H1 (cell line): Measurements from ENCODE around the gene ATP6V0E2. TPM values are rescaled to one million over a fixed set of nuclear protein-coding genes. Genes with fewer than 3 reads are reported as not detected.

Experiments used
- CTCF ChIA-PET: fragments of 300-600 bp; sonication (Branson Sonifier 250); formaldehyde crosslinking; loops from one replicate; lab custom pipeline; 2021; ENCODE audit not compliant: partially characterized antibody; lab: Charles Lee
- POLR2A ChIA-PET: fragments of 300-600 bp; sonication (Branson Sonifier 250); formaldehyde crosslinking; loops from one replicate; lab custom pipeline; 2021; ENCODE audit warnings: inconsistent platforms; ENCODE audit not compliant: partially characterized antibody; lab: Charles Lee
- DNase-seq, 2 experiments: peaks; one replicate each; pipeline versions ENCODE4 v3.0.0 to v3.0.0-alpha.2; 2010 to 2022; ENCODE audit warnings: low spot score in 2 of 2, low read depth in 1 of 2, mixed read lengths in 1 of 2
- FAIRE-seq: peaks from 2 replicates; lab custom pipeline; 2011; peaks lifted over from hg19 to GRCh38; lab: Jason Lieb, UNC
- H2AFZ ChIP-seq: 2 replicates; pipeline ENCODE4 v1.8.1; 2012; ENCODE audit warnings: low read length, inconsistent platforms
- H2AK5ac ChIP-seq: 2 replicates; pipeline ENCODE4 v1.6.1; 2013; ENCODE audit warnings: low read depth, low read length
- H2BK120ac ChIP-seq: replicated peaks from 2 replicates; pipeline ENCODE3; 2013; ENCODE audit warnings: low read depth, low read length, inconsistent platforms
- H2BK12ac ChIP-seq: 2 replicates; pipeline ENCODE4 v1.6.1; 2013; ENCODE audit warnings: low read depth, low read length
- H2BK15ac ChIP-seq: 2 replicates; pipeline ENCODE4 v1.6.1; 2013; ENCODE audit warnings: low read length
- H2BK20ac ChIP-seq: 2 replicates; pipeline ENCODE4 v1.6.1; 2013; ENCODE audit warnings: low read length
- H2BK5ac ChIP-seq: 2 replicates; pipeline ENCODE4 v1.6.1; 2013; ENCODE audit warnings: low read depth, low read length
- H3K14ac ChIP-seq: 2 replicates; pipeline ENCODE4 v1.6.1; 2013; ENCODE audit warnings: inconsistent platforms; ENCODE audit not compliant: insufficient read length
- H3K18ac ChIP-seq: 2 replicates; pipeline ENCODE4 v1.6.1; 2013; ENCODE audit warnings: low read length; ENCODE audit errors: extremely low read depth
- H3K23ac ChIP-seq: 2 replicates; pipeline ENCODE4 v1.6.1; 2013; ENCODE audit warnings: inconsistent platforms; ENCODE audit not compliant: insufficient read length
- H3K23me2 ChIP-seq: 2 replicates; pipeline ENCODE4 v1.6.1; 2013; ENCODE audit warnings: low read depth, low read length
- H3K27ac ChIP-seq: 2 replicates; pipeline ENCODE4 v1.6.1; 2011; ENCODE audit warnings: low read depth, low read length, inconsistent platforms
- H3K27me3 ChIP-seq, 4 experiments: replicated peaks in 1 of 4; 1 replicate in 1 of 4; 2 replicates in 3 of 4; pipeline versions ENCODE4 v1.6.1 to v1.8.1; 2011 to 2013; ENCODE audit warnings: low read length in 3 of 4, mild to moderate bottlenecking in 3 of 4, inconsistent platforms in 2 of 4, mixed read lengths in 2 of 4, moderate library complexity in 1 of 4; ENCODE audit not compliant: control insufficient read depth in 3 of 4, insufficient read depth in 3 of 4; ENCODE audit errors: extremely low read depth in 1 of 4
- H3K36me3 ChIP-seq, 4 experiments: 2 replicates each; pipeline versions ENCODE4 v1.6.1 to v1.8.1; 2011 to 2013; ENCODE audit warnings: mild to moderate bottlenecking in 4 of 4, low read length in 3 of 4, moderate library complexity in 2 of 4, control low read depth in 1 of 4, inconsistent platforms in 1 of 4; ENCODE audit not compliant: insufficient read depth in 4 of 4, control insufficient read depth in 2 of 4
- H3K4ac ChIP-seq: replicated peaks from 2 replicates; pipeline ENCODE3; 2013; ENCODE audit warnings: low read length, low read depth, mixed read lengths, inconsistent platforms; ENCODE audit not compliant: insufficient read length
- H3K4me1 ChIP-seq, 4 experiments: replicated peaks in 1 of 4; 1 replicate in 1 of 4; 2 replicates in 3 of 4; pipeline versions ENCODE4 v1.6.1 to v1.8.1; 2011 to 2013; ENCODE audit warnings: low read length in 3 of 4, inconsistent platforms in 2 of 4, mixed read lengths in 1 of 4; ENCODE audit not compliant: insufficient read depth in 4 of 4, control insufficient read depth in 3 of 4
- H3K4me2 ChIP-seq, 2 experiments: 2 replicates each; pipeline versions ENCODE4 v1.6.1 to v1.8.1; 2011 to 2013; ENCODE audit warnings: low read depth in 2 of 2, low read length in 2 of 2, control low read depth in 1 of 2, inconsistent platforms in 1 of 2, mild to moderate bottlenecking in 1 of 2; ENCODE audit not compliant: insufficient read depth in 1 of 2
- H3K4me3 ChIP-seq, 4 experiments: fragments of 200-600, 300-600 bp in 1 of 4; sonication (generic), shearing (Covaris generic), sonication (Bioruptor Twin) in 1 of 4; 2 replicates each; pipeline versions ENCODE4 v1.5.1 to v1.8.1; 2011 to 2016; ENCODE audit warnings: low read length in 4 of 4, low read depth in 3 of 4, control low read depth in 2 of 4, inconsistent platforms in 2 of 4, mild to moderate bottlenecking in 2 of 4, mixed read lengths in 1 of 4, moderate library complexity in 1 of 4; ENCODE audit not compliant: insufficient read depth in 2 of 4; ENCODE audit errors: extremely low read depth in 1 of 4
- H3K56ac ChIP-seq: replicated peaks from 2 replicates; pipeline ENCODE3; 2013; ENCODE audit warnings: low read depth, mild to moderate bottlenecking, mixed read lengths, low read length, inconsistent platforms; ENCODE audit not compliant: insufficient read length
- H3K79me1 ChIP-seq: 2 replicates; pipeline ENCODE4 v1.6.1; 2013; ENCODE audit warnings: low read depth, low read length, control low read depth
- H3K79me2 ChIP-seq, 2 experiments: 2 replicates each; pipeline versions ENCODE4 v1.6.1 to v1.8.1; 2012 to 2013; ENCODE audit warnings: low read length in 2 of 2, mild to moderate bottlenecking in 2 of 2, inconsistent platforms in 1 of 2; ENCODE audit not compliant: insufficient read depth in 2 of 2, control insufficient read depth in 1 of 2
- H3K9ac ChIP-seq, 4 experiments: replicated peaks in 1 of 4; 1 replicate in 1 of 4; 2 replicates in 3 of 4; pipeline versions ENCODE4 v1.6.1 to v1.8.1; 2011 to 2013; ENCODE audit warnings: low read depth in 3 of 4, low read length in 3 of 4, control low read depth in 2 of 4, mild to moderate bottlenecking in 2 of 4, moderate library complexity in 2 of 4, inconsistent platforms in 1 of 4; ENCODE audit errors: extremely low read depth in 1 of 4
- H3K9me3 ChIP-seq, 2 experiments: 2 replicates each; pipeline versions ENCODE4 v1.6.1 to v1.8.1; 2012 to 2013; ENCODE audit warnings: mild to moderate bottlenecking in 2 of 2, moderate library complexity in 2 of 2, control low read depth in 1 of 2, inconsistent platforms in 1 of 2, low read depth in 1 of 2, low read length in 1 of 2, mixed read lengths in 1 of 2; ENCODE audit not compliant: insufficient read depth in 2 of 2
- H4K20me1 ChIP-seq, 2 experiments: replicated peaks in 1 of 2; 2 replicates each; pipeline versions ENCODE3 to v1.8.1; 2011 to 2013; ENCODE audit warnings: inconsistent platforms in 2 of 2, low read length in 2 of 2, mild to moderate bottlenecking in 1 of 2; ENCODE audit not compliant: insufficient read depth in 2 of 2, control insufficient read depth in 1 of 2
- H4K5ac ChIP-seq: 2 replicates; pipeline ENCODE4 v1.6.1; 2013; ENCODE audit warnings: low read length, low read depth, mixed read lengths, inconsistent platforms; ENCODE audit not compliant: insufficient read length
- H4K8ac ChIP-seq: 2 replicates; pipeline ENCODE4 v1.8.0; 2013; ENCODE audit warnings: mild to moderate bottlenecking, moderate library complexity, low read length, inconsistent platforms; ENCODE audit not compliant: insufficient read depth; ENCODE audit errors: extremely low read depth
- H4K91ac ChIP-seq: replicated peaks from 2 replicates; pipeline ENCODE3; 2013; ENCODE audit warnings: low read length, mixed read lengths, inconsistent platforms; ENCODE audit not compliant: insufficient read length
- BCL11A ChIP-seq, 2 experiments: IDR thresholded peaks; one replicate each; pipeline ENCODE4 v1.6.1; 2011; ENCODE audit warnings: low read depth in 2 of 2, low read length in 2 of 2, mild to moderate bottlenecking in 2 of 2
- HDAC2 ChIP-seq, 2 experiments: fragments of 300-600 bp in 1 of 2; sonication (generic) in 1 of 2; IDR thresholded peaks; 2 replicates each; pipeline ENCODE4 v1.6.1; 2011 to 2012; ENCODE audit warnings: low read depth in 2 of 2, low read length in 2 of 2, mild to moderate bottlenecking in 2 of 2, moderate library complexity in 2 of 2, borderline replicate concordance in 1 of 2, inconsistent platforms in 1 of 2
- RBBP5 ChIP-seq: IDR thresholded peaks from 2 replicates; pipeline ENCODE4 v1.7.1; 2012; ENCODE audit warnings: low read depth, mild to moderate bottlenecking, inconsistent platforms, low read length, moderate library complexity, borderline replicate concordance
- SUZ12 ChIP-seq: fragments of 200-600 bp; sonication (generic); IDR thresholded peaks from 2 replicates; pipeline ENCODE4 v1.6.1; 2012; ENCODE audit warnings: mild to moderate bottlenecking, inconsistent platforms, low read length, moderate library complexity, mixed read lengths
- TCF12 ChIP-seq: IDR thresholded peaks from 2 replicates; pipeline ENCODE4 v1.6.1; 2011; ENCODE audit warnings: low read depth, mild to moderate bottlenecking, low read length
- WGBS, 2 experiments: shearing (Covaris generic) in 1 of 2; methylation state at CpG; one replicate each; pipeline versions ENCODE4 v1.1.6 to v1.1.7; 2013 to 2015; ENCODE audit warnings: low lambda C conversion rate in 2 of 2, mixed read lengths in 2 of 2, inconsistent platforms in 1 of 2, low coverage in 1 of 2, missing lambda C conversion rate in 1 of 2; ENCODE audit not compliant: insufficient replicate concordance in 2 of 2, insufficient coverage in 1 of 2, insufficient read length in 1 of 2; ENCODE audit errors: extremely low coverage in 1 of 2, missing lambda C conversion rate in 1 of 2; 5-methylcytosine and 5-hydroxymethylcytosine counted together
- polyA plus RNA-seq, 7 experiments: library from polyadenylated mRNA; depleted of rRNA in 3 of 7; stranded (reverse) in 5 of 7; unstranded in 2 of 7; fragments of >200 nt in 5 of 7; fragments of 200-250 nt in 2 of 7; gene quantifications; 1 replicate in 5 of 7; 2 replicates in 1 of 7; 4 replicates in 1 of 7; pipeline versions ENCODE4 v1.2.1 to v1.2.3, GENCODE V29; 2011 to 2013; ENCODE audit warnings: missing spikeins in 2 of 7, mixed read lengths in 2 of 7
- total RNA-seq: library from RNA; stranded (reverse); fragmentation: NEBNext Ultra II Directional; extraction: Animal tissue kit (Norgen Biotek cat#: 25700); gene quantifications from 2 replicates; pipeline ENCODE4 v1.2.1, GENCODE V29; 2021
- TF ChIP-seq, protein P1 (sequence below): IDR thresholded peaks from 2 replicates; pipeline ENCODE4 v1.6.1; 2012; ENCODE audit warnings: inconsistent platforms

The ATP6V0E2 gene
- total and polyA plus RNA-seq, 2 of the 8 experiments (the other 6 are each of a cell fraction or from before 2014, with no cell fraction given), result 26.1 to 47.9 TPM

DNA sequence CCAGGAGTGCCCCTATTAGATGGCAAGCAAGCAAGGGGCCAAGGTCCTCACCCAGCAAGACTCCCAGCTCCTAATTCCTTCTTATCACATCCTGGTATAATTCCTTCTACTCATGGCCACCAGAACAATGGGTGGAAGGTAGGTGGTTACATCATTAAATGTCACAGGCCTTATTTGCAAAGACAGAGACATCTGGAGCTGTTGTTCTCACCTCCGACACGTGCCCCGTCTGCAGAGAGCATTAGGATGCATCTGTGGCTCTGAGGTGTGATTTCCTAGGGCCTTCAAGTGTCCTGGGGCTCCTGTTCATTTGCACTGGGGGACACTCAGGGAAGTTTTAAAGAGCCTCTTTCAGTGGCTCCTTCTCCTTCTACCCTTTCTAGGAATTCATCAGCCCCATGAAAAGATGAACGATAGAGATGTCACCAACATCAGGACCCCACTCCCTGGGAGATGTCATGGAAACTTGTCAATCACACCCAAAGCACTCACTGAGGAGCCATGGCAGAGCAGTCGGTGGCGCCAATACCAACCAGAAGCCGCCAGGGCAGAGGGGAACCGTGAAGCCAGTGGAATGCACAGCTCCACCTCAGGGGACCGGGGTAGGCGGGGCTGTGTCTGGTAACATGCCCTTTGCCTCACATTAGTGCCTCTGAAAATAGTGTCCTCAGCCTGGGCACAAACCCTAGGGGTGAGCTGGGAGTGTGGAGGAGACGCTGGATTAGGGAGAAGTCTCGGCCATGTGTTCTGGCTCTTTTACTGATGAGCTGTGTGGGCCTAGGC lies 2.9 kb upstream of the ATP6V0E2 start:
- CTCF ChIA-PET, result interaction anchor here (0.7 to 5.5 kb wide), 8 partner anchors 10 to 74 kb away, joined by 3 to 60 read pairs (median 4); no protein-coding TSS in a partner anchor
- Histone ChIP-seq H3K56ac (no peak overlapping the region), H3K27me3 (peaks cover 0 to 22% (median 14%) of the 10 kb centered on the region in 4 experiments; a peak in 6 of 7 replicates), H3K79me2 (no peaks in the 10 kb centered on the region), H2BK15ac (no peak overlapping the region), H3K36me3 (peaks cover 0 to 3% (median 0%) of the 10 kb centered on the region in 4 experiments; a peak in 2 of 8 replicates), H4K5ac (no peak overlapping the region), H3K23me2 (peaks cover 11% of the 10 kb centered on the region; the same call in 1 of the 2 replicates), H3K4me2 (no peak overlapping the region), H4K20me1 (no peaks in the 10 kb centered on the region), H3K18ac (no peak overlapping the region), H2BK12ac (no peak overlapping the region), H3K4me3 (no peak overlapping the region), H3K27ac (no peak overlapping the region), H3K9me3 (no peaks in the 10 kb centered on the region), H4K8ac (no peak overlapping the region), H4K91ac (no peak overlapping the region), H2BK20ac (no peak overlapping the region), H2BK5ac (no peak overlapping the region), H3K4me1 (peaks cover 0 to 12% (median 4%) of the 10 kb centered on the region in 4 experiments; a peak in 4 of 7 replicates), H3K23ac (no peak overlapping the region), H3K79me1 (no peaks in the 10 kb centered on the region), H3K4ac (no peak overlapping the region), H3K9ac (no peak overlapping the region; a peak in 1 of 7 replicates), H3K14ac (no peak overlapping the region), H2BK120ac (no peak overlapping the region), H2AK5ac (no peak overlapping the region), H2AFZ (no peak overlapping the region)
- 90% methylated on average over 12 of the region's 12 CpGs; no CpG with 5 or more reads in 1 of the 2 experiments for WGBS, 2 experiments
- no peak for FAIRE-seq
- DNase-seq, result peak in 1 of 2 experiments; percentile 24
- no peak for TF ChIP-seq SUZ12
- no peak for TF ChIP-seq BCL11A (IDR thresholded peaks at IDR 0.05; ENCODE audit: low read depth in 2 of 2, low read length in 2 of 2)
- TF ChIP-seq HDAC2 (IDR thresholded peaks at IDR 0.05; ENCODE audit: borderline replicate concordance in 1 of 2, low read depth in 2 of 2, low read length in 2 of 2), result no peak
- no peak for TF ChIP-seq TCF12
- TF ChIP-seq, protein P1, sequence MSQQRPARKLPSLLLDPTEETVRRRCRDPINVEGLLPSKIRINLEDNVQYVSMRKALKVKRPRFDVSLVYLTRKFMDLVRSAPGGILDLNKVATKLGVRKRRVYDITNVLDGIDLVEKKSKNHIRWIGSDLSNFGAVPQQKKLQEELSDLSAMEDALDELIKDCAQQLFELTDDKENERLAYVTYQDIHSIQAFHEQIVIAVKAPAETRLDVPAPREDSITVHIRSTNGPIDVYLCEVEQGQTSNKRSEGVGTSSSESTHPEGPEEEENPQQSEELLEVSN, result no peak
- no peak for TF ChIP-seq RBBP5
- POLR2A ChIA-PET, result no interaction called here
